Upper lobe of left lung (tissue), 6 donors: ENCODE results near the gene GNB5. TPM values are rescaled to one million over a fixed set of nuclear protein-coding genes. Genes with fewer than 3 reads are reported as not detected.
A peak's percentile ranks its signal among the peaks of the same experiment; 100 is the strongest.

Experiments
- ATAC-seq, 2 donors: fragments of 200-7000 bp; cut with Tn5 transposase; one replicate each; pipeline ENCODE4 v1.9.1; 2022; ENCODE audit warnings: mild to moderate bottlenecking in 2 of 2, moderate library complexity in 2 of 2; ENCODE audit not compliant: low FRiP score in 2 of 2
- DNase-seq, 2 donors: peaks; one replicate each; pipeline ENCODE4 v3.0.0-alpha.2; 2019 to 2020
- H3K27ac ChIP-seq, 4 donors: fragments of 200-600 bp; sonication (generic); one replicate each; pipeline ENCODE4 v1.5.1; 2016 to 2019
- H3K27me3 ChIP-seq, 4 donors: fragments of 200-600 bp; sonication (generic); one replicate each; pipeline ENCODE4 v1.5.1; 2017 to 2019
- H3K36me3 ChIP-seq, 4 donors: fragments of 200-600 bp; sonication (generic); one replicate each; pipeline ENCODE4 v1.5.1; 2016 to 2019
- H3K4me1 ChIP-seq, 4 donors: fragments of 200-600 bp; sonication (generic); one replicate each; pipeline ENCODE4 v1.5.1; 2018 to 2019
- H3K4me3 ChIP-seq, 4 donors: fragments of 200-600 bp; sonication (generic); one replicate each; pipeline ENCODE4 v1.5.1; 2017 to 2019; ENCODE audit warnings: mild to moderate bottlenecking in 2 of 4, moderate library complexity in 1 of 4
- H3K9me3 ChIP-seq, 4 donors: fragments of 200-600 bp; sonication (generic); one replicate each; pipeline ENCODE4 v1.5.1; 2018 to 2019
- EP300 ChIP-seq, 4 donors: sonication (generic); formaldehyde crosslinking; IDR thresholded peaks; one replicate each; pipeline ENCODE4 v1.5.1; 2017; ENCODE audit warnings: antibody characterized with exemption in 4 of 4, control low read depth in 2 of 4
- POLR2A ChIP-seq, 4 donors: fragments of 450-650 bp; IDR thresholded peaks; one replicate each; pipeline ENCODE4 v1.5.1; 2016 to 2017; ENCODE audit warnings: antibody characterized with exemption in 4 of 4, mild to moderate bottlenecking in 2 of 4
- POLR2AphosphoS5 ChIP-seq, 2 donors: sonication (generic); formaldehyde crosslinking; IDR thresholded peaks; one replicate each; pipeline ENCODE4 v1.5.1; 2017; ENCODE audit warnings: antibody characterized with exemption in 2 of 2
- WGBS, 2 donors: methylation state at CpG; one replicate each; pipeline ENCODE4 v1.1.5; 2017 to 2018; 5-methylcytosine and 5-hydroxymethylcytosine counted together
- total RNA-seq, 6 donors: library from RNA; depleted of rRNA in 4 of 6; stranded (reverse); fragments of >200 nt in 4 of 6; gene quantifications; one replicate each; pipeline versions ENCODE4 v1.1.0 to v1.2.1, GENCODE V29; 2016 to 2021
- TF ChIP-seq, protein P1 (sequence below), 6 experiments: fragments of 450-650 bp in 4 of 6; fragments of 200-600 bp in 2 of 6; sonication (generic) in 2 of 6; IDR thresholded peaks; one replicate each; pipeline ENCODE4 v1.5.1; 2016 to 2019; ENCODE audit warnings: antibody characterized with exemption in 6 of 6
- donor health status: DM: no; HTN: no; CAD: no; lungs with moderate emphysema.
- donor health status: DM: no; HTN: yes; CAD: no; lungs with severe emphysema.

The GNB5 gene
- total RNA-seq, 6 donors from 2014 or later = 14.7 to 56.8 (median 31.0) TPM

GRCh38 chr15:52071570-52071969 is 119.6 kb downstream of the GNB5 start:
- Histone ChIP-seq H3K4me1 (peaks cover 0 to 4% (median 0%) of the 10 kb centered on the region in 4 donors), H3K9me3 (no peaks in the 10 kb centered on the region), H3K4me3 (no peak overlapping the region), H3K27me3 (no peaks in the 10 kb centered on the region), H3K36me3 (no peaks in the 10 kb centered on the region), H3K27ac (no peak overlapping the region)
- DNase-seq (peak in 1 of 2 donors; percentile 83), ATAC-seq (peak; percentile 69 to 90)
- WGBS, 2 donors = 65 to 80% methylated on average over 10 of the region's 10 CpGs
- TF ChIP-seq POLR2A (IDR thresholded peaks at IDR 0.05) (no peak), POLR2AphosphoS5 (IDR thresholded peaks at IDR 0.05) (peak in 1 of 2 donors; percentile 53), EP300 (IDR thresholded peaks at IDR 0.05) (peak in 1 of 4 donors; percentile 59)
- TF ChIP-seq, protein P1, sequence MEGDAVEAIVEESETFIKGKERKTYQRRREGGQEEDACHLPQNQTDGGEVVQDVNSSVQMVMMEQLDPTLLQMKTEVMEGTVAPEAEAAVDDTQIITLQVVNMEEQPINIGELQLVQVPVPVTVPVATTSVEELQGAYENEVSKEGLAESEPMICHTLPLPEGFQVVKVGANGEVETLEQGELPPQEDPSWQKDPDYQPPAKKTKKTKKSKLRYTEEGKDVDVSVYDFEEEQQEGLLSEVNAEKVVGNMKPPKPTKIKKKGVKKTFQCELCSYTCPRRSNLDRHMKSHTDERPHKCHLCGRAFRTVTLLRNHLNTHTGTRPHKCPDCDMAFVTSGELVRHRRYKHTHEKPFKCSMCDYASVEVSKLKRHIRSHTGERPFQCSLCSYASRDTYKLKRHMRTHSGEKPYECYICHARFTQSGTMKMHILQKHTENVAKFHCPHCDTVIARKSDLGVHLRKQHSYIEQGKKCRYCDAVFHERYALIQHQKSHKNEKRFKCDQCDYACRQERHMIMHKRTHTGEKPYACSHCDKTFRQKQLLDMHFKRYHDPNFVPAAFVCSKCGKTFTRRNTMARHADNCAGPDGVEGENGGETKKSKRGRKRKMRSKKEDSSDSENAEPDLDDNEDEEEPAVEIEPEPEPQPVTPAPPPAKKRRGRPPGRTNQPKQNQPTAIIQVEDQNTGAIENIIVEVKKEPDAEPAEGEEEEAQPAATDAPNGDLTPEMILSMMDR (IDR thresholded peaks at IDR 0.05) = no peak

DNA sequence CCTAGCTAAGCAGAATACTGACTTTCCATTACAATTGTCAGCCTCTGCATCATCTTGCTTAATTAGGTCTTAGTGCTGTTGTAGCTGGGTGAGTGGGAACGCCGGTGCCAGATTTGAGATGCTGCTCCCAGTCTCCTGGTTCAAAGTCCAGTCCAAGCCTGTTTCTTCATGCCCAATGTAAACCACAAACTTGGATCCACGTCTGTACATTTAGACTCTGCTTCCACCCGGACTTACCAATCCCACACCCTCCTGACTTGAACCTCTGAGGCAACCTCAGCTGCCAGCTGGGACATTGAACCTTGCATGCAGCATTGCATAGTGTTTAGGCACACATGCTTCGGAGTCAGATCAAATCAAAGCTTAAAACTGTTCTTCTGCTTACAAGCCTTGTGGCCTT is 121.6 kb downstream of the GNB5 start:
- no peak overlapping the region for H3K27ac ChIP-seq
- no peaks in the 10 kb centered on the region for H3K9me3 ChIP-seq
- no peak for TF ChIP-seq POLR2AphosphoS5 (IDR thresholded peaks at IDR 0.05)
- no peak for TF ChIP-seq POLR2A (IDR thresholded peaks at IDR 0.05)
- TF ChIP-seq EP300 (IDR thresholded peaks at IDR 0.05) = no peak
- TF ChIP-seq, protein P1 (IDR thresholded peaks at IDR 0.05) = no peak
- H3K27me3 ChIP-seq = no peaks in the 10 kb centered on the region
- peaks cover 0 to 4% (median 0%) of the 10 kb centered on the region in 4 donors for H3K4me1 ChIP-seq
- H3K4me3 ChIP-seq = no peak overlapping the region
- no peak for ATAC-seq
- H3K36me3 ChIP-seq = peaks cover 0 to 5% (median 3%) of the 10 kb centered on the region in 4 donors
- DNase-seq = no peak
- WGBS, 2 donors = 87% methylated on average over 5 of the region's 5 CpGs

GRCh38 chr15:52068004-52068615 is 123.1 kb downstream of the GNB5 start:
- DNase-seq (no peak), ATAC-seq (no peak)
- TF ChIP-seq POLR2AphosphoS5 (IDR thresholded peaks at IDR 0.05) (no peak), POLR2A (IDR thresholded peaks at IDR 0.05) (no peak), EP300 (IDR thresholded peaks at IDR 0.05) (no peak)
- TF ChIP-seq, protein P1 (IDR thresholded peaks at IDR 0.05) = no peak
- no peaks in the 10 kb centered on the region for H3K9me3 ChIP-seq
- H3K27ac ChIP-seq = no peak overlapping the region
- no peaks in the 10 kb centered on the region for H3K27me3 ChIP-seq
- H3K4me3 ChIP-seq = no peak overlapping the region
- peaks cover 5 to 18% (median 14%) of the 10 kb centered on the region in 4 donors for H3K36me3 ChIP-seq
- peaks cover 0 to 4% (median 0%) of the 10 kb centered on the region in 4 donors for H3K4me1 ChIP-seq
- WGBS, 2 donors = 76 to 80% methylated on average over 2 of the region's 2 CpGs

DNA sequence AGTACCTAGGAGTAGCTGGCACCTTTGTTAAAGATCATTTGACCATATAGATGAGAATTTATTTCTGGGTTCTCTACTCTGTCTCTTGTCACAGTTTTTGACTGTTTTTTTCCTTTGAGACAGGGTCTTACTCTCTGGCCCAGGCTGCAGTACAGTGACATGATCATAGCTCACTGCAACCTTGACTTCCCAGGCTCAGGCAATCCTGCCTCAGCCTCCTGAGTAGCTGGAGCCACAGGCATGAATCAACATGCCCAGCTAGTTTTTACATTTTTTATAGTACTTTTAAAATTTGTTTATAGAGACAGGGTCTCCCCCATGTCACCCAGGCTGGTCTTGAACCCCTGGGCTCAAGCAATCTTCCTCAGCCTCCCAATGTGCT is 123.7 kb downstream of the GNB5 start:
- Histone ChIP-seq H3K4me3 (no peak overlapping the region), H3K36me3 (peaks cover 5 to 23% (median 17%) of the 10 kb centered on the region in 4 donors), H3K27ac (no peak overlapping the region), H3K9me3 (no peaks in the 10 kb centered on the region), H3K27me3 (no peaks in the 10 kb centered on the region), H3K4me1 (peaks cover 0 to 4% (median 0%) of the 10 kb centered on the region in 4 donors)
- no peak for ATAC-seq
- TF ChIP-seq, protein P1 (IDR thresholded peaks at IDR 0.05) = no peak
- TF ChIP-seq EP300 (IDR thresholded peaks at IDR 0.05) = no peak
- no peak for TF ChIP-seq POLR2AphosphoS5 (IDR thresholded peaks at IDR 0.05)
- TF ChIP-seq POLR2A (IDR thresholded peaks at IDR 0.05) = no peak
- no peak for DNase-seq
